Activated T-cell treated with anti-CD3 and anti-CD28 coated beads, Interleukin-2, amount 50 U/mL, for 24 hours (primary cell): ENCODE results near the gene SYK.

ENCODE experiments used
- DNase-seq: peaks from one replicate; pipeline ENCODE4 v3.0.0-alpha.2; 2020
- H3K27ac Mint-ChIP-seq: 2 replicates; pipeline ENCODE4 v1.8.0; 2020; ENCODE audit warnings: mild to moderate bottlenecking, mixed read lengths
- H3K27me3 Mint-ChIP-seq: 2 replicates; pipeline ENCODE4 v1.8.0; 2020; ENCODE audit warnings: mixed read lengths
- H3K36me3 Mint-ChIP-seq: 2 replicates; pipeline ENCODE4 v1.8.0; 2020; ENCODE audit warnings: low read depth, mixed read lengths
- H3K4me1 Mint-ChIP-seq: 2 replicates; pipeline ENCODE4 v1.8.0; 2020; ENCODE audit warnings: low read depth, mixed read lengths
- H3K4me3 Mint-ChIP-seq: 2 replicates; pipeline ENCODE4 v1.8.0; 2020; ENCODE audit warnings: mild to moderate bottlenecking, moderate library complexity, mixed read lengths
- H3K9me3 Mint-ChIP-seq: 2 replicates; pipeline ENCODE4 v1.8.0; 2020; ENCODE audit warnings: mixed read lengths

The SYK gene

GRCh38 chr9:90861380-90861779 is 59.8 kb downstream of the SYK start:
- Mint-ChIP-seq H3K27me3 (peaks cover 7% of the 10 kb centered on the region), H3K36me3 (no peaks in the 10 kb centered on the region), H3K4me1 (peaks cover 23% of the 10 kb centered on the region), H3K27ac (no peak overlapping the region), H3K4me3 (no peak overlapping the region), H3K9me3 (no peaks in the 10 kb centered on the region)
- DNase-seq = no peak

- no peaks in the 10 kb centered on the region for H3K9me3 Mint-ChIP-seq
- H3K4me3 Mint-ChIP-seq = no peak overlapping the region
- no peak overlapping the region for H3K27ac Mint-ChIP-seq
- H3K4me1 Mint-ChIP-seq = peaks cover 21% of the 10 kb centered on the region
- DNase-seq = no peak
- peaks cover 7% of the 10 kb centered on the region for H3K27me3 Mint-ChIP-seq
- no peaks in the 10 kb centered on the region for H3K36me3 Mint-ChIP-seq
Measured at GRCh38 chr9:90861826-90862740, 60.5 kb downstream of the SYK start.

GRCh38 chr9:90864779-90865178 is 63.2 kb downstream of the SYK start:
- no peaks in the 10 kb centered on the region for H3K36me3 Mint-ChIP-seq
- H3K4me1 Mint-ChIP-seq = peaks cover 12% of the 10 kb centered on the region
- H3K4me3 Mint-ChIP-seq = no peak overlapping the region
- no peaks in the 10 kb centered on the region for H3K9me3 Mint-ChIP-seq
- H3K27me3 Mint-ChIP-seq = no peaks in the 10 kb centered on the region
- H3K27ac Mint-ChIP-seq = no peak overlapping the region
- no peak for DNase-seq

GRCh38 chr9:90867101-90867500 is 65.5 kb downstream of the SYK start:
- Mint-ChIP-seq H3K27me3 (peaks cover 11% of the 10 kb centered on the region), H3K36me3 (no peaks in the 10 kb centered on the region), H3K27ac (no peak overlapping the region), H3K4me1 (peaks cover 12% of the 10 kb centered on the region), H3K4me3 (no peak overlapping the region), H3K9me3 (no peaks in the 10 kb centered on the region)
- no peak for DNase-seq

DNA sequence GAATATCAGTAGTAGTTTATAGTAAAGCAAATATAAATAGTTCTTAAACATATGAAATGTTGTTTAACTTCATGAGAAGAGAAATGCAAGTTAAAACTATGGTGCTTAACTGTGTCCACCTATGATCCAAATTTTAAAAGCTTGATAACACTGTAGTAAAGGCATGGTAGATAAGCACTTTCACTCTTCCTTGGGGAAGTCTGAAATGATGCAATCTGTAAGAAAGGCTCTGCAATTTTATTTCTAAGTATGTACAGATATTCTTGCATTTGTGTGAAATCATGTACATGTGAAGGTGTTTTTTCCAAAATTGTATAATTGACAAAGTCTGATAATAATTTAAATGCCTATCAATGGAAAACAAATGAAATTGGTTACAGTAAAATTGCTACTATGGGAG is 66.9 kb downstream of the SYK start:
- no peak overlapping the region for H3K4me3 Mint-ChIP-seq
- peaks cover 15% of the 10 kb centered on the region for H3K4me1 Mint-ChIP-seq
- H3K27me3 Mint-ChIP-seq = peaks cover 19% of the 10 kb centered on the region
- DNase-seq = no peak
- no peaks in the 10 kb centered on the region for H3K9me3 Mint-ChIP-seq
- no peaks in the 10 kb centered on the region for H3K36me3 Mint-ChIP-seq
- H3K27ac Mint-ChIP-seq = no peak overlapping the region

DNA sequence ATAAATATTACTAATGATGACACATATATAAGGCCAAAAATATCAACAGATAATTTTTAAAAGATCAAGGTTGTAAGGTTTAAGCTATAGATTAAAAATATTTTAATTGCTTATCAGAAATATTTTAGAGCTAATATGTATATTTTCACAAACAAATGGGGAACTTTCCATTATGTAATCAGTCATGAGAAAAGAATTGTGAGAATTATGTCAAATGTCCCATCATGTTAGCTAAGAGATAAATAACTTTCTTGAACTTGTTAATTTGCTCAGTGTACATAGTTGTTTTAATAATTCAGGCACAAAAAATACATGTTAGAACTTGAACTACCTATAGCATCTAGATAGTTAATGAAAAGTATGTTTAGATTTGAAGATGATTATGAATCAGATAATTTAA is 67.7 kb downstream of the SYK start:
- Mint-ChIP-seq H3K27me3 (peaks cover 19% of the 10 kb centered on the region), H3K36me3 (no peaks in the 10 kb centered on the region), H3K9me3 (no peaks in the 10 kb centered on the region), H3K4me1 (peaks cover 13% of the 10 kb centered on the region), H3K27ac (no peak overlapping the region), H3K4me3 (no peak overlapping the region)
- DNase-seq = no peak

- peaks cover 19% of the 10 kb centered on the region for H3K27me3 Mint-ChIP-seq
- no peaks in the 10 kb centered on the region for H3K36me3 Mint-ChIP-seq
- DNase-seq = no peak
- peaks cover 3% of the 10 kb centered on the region for H3K4me1 Mint-ChIP-seq
- no peaks in the 10 kb centered on the region for H3K9me3 Mint-ChIP-seq
- no peak overlapping the region for H3K4me3 Mint-ChIP-seq
- no peak overlapping the region for H3K27ac Mint-ChIP-seq
Measured at GRCh38 chr9:90870621-90871326, 69.2 kb downstream of the SYK start.

DNA sequence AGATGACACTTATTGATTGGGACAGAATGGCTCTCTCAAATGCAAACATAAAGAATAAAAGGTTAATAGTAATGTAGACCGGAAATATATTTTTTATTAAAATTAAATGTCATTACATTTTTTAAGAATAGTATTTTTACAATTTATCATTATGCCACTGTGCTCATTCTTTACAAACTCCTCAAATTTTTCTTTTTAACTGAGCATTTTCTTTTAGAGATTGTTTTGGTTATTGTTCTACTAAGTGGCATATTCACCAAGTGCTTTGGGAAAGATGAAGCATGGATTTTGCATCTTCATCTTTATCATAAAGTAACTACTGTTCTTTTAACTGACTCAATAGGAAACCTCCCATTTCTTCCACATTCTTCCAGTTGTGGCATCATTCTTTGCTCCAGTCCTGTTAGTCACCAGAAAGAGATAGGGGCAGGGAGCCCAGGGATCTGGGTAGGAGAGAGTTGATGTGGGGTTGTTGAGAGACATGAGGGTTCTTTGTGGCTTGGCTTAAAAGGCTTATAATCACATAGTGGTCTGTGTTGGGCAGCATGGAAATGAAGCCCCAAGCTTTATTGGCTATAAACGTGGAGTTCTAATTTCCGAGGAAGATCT is 69.8 kb downstream of the SYK start:
- Mint-ChIP-seq H3K9me3 (no peaks in the 10 kb centered on the region), H3K27ac (no peak overlapping the region), H3K4me1 (peaks cover 3% of the 10 kb centered on the region), H3K4me3 (no peak overlapping the region), H3K36me3 (no peaks in the 10 kb centered on the region), H3K27me3 (peaks cover 19% of the 10 kb centered on the region)
- no peak for DNase-seq

GRCh38 chr9:90872835-90873294 is 71.2 kb downstream of the SYK start:
- H3K27ac Mint-ChIP-seq = no peak overlapping the region

DNA sequence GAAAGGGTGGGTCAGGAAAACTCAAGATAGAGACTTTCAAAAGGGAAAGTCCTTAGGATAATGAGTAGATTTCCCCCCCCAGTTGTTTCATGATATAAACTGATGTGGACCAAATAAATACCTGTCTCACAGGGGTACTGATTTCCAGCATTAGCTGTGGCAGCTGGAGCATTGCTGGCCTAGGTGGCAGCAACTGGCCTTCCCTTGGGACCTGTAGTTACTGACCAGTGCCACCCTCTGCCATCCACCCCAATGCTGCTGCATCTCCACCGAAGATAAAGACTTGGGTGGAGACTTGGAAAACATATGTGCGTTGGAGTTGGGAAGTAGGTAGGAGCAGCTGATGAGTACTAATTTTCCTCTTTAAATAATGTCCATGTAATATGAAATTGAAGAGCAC is 71.8 kb downstream of the SYK start:
- Mint-ChIP-seq H3K4me3 (no peak overlapping the region), H3K27ac (no peak overlapping the region), H3K4me1 (peaks cover 3% of the 10 kb centered on the region), H3K9me3 (no peaks in the 10 kb centered on the region), H3K27me3 (peaks cover 19% of the 10 kb centered on the region), H3K36me3 (no peaks in the 10 kb centered on the region)
- no peak for DNase-seq

More at GRCh38 chr9:90872835-90873294, 71.2 kb downstream of the SYK start:
- peaks cover 3% of the 10 kb centered on the region for H3K4me1 Mint-ChIP-seq
- H3K27me3 Mint-ChIP-seq = peaks cover 19% of the 10 kb centered on the region
- no peak overlapping the region for H3K4me3 Mint-ChIP-seq
- no peaks in the 10 kb centered on the region for H3K9me3 Mint-ChIP-seq
- no peaks in the 10 kb centered on the region for H3K36me3 Mint-ChIP-seq
- no peak for DNase-seq

GRCh38 chr9:90874194-90874593 is 72.6 kb downstream of the SYK start:
- H3K36me3 Mint-ChIP-seq = no peaks in the 10 kb centered on the region
- no peaks in the 10 kb centered on the region for H3K9me3 Mint-ChIP-seq
- H3K27ac Mint-ChIP-seq = no peak overlapping the region
- H3K27me3 Mint-ChIP-seq = peaks cover 19% of the 10 kb centered on the region
- peaks cover 3% of the 10 kb centered on the region for H3K4me1 Mint-ChIP-seq
- no peak for DNase-seq
- no peak overlapping the region for H3K4me3 Mint-ChIP-seq

DNA sequence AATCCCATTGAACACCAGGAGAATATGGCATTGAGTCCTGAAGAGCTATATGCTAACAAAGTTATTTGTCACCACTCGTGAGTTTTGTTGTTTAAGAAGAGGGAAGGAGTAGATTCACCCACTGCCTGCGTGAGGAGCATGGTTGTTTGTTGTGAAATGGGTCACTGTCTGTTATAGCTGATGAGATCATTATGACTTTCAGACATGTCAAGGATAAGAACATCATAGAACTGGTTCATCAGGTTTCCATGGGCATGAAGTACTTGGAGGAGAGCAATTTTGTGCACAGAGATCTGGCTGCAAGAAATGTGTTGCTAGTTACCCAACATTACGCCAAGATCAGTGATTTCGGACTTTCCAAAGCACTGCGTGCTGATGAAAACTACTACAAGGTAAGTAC is 76.9 kb downstream of the SYK start:
- DNase-seq = no peak
- H3K4me3 Mint-ChIP-seq = no peak overlapping the region
- H3K27me3 Mint-ChIP-seq = no peaks in the 10 kb centered on the region

GRCh38 chr9:90880066-90880465 is 78.4 kb downstream of the SYK start:
- no peaks in the 10 kb centered on the region for H3K36me3 Mint-ChIP-seq
- H3K4me3 Mint-ChIP-seq = no peak overlapping the region
- H3K9me3 Mint-ChIP-seq = peaks cover 3% of the 10 kb centered on the region
- no peaks in the 10 kb centered on the region for H3K4me1 Mint-ChIP-seq
- no peak overlapping the region for H3K27ac Mint-ChIP-seq
- no peaks in the 10 kb centered on the region for H3K27me3 Mint-ChIP-seq
- no peak for DNase-seq

More for the DNA sequence above, 76.9 kb downstream of the SYK start:
- H3K9me3 Mint-ChIP-seq = no peaks in the 10 kb centered on the region
- H3K4me1 Mint-ChIP-seq = no peaks in the 10 kb centered on the region
- no peak overlapping the region for H3K27ac Mint-ChIP-seq
- no peaks in the 10 kb centered on the region for H3K36me3 Mint-ChIP-seq

DNA sequence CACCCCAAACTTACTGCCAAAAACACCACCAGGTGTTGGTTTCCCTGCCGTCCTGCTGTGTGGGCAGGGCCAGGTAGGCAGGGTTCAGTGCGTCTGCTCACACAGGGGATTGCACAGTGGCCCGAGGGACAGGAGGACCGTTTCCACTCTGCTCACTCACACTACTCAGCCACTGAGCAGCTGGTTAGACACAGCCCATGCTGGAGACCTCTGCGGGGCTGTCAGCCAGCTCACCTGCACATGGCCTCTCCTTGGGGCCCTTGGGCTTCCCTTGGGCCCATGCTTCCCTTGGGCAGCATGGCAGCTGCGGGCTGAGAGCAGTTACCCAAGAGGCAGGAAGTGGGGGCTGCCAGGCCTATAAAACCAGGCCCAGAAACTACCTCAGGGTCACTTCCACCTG is 79.0 kb downstream of the SYK start:
- H3K27me3 Mint-ChIP-seq = no peaks in the 10 kb centered on the region

GRCh38 chr9:90881648-90882047 is 80.0 kb downstream of the SYK start:
- H3K36me3 Mint-ChIP-seq = no peaks in the 10 kb centered on the region
- no peak overlapping the region for H3K4me3 Mint-ChIP-seq
- no peaks in the 10 kb centered on the region for H3K27me3 Mint-ChIP-seq

More for the DNA sequence above, 79.0 kb downstream of the SYK start:
- no peak for DNase-seq
- Mint-ChIP-seq H3K4me1 (no peaks in the 10 kb centered on the region), H3K9me3 (peaks cover 9% of the 10 kb centered on the region), H3K4me3 (no peak overlapping the region), H3K27ac (no peak overlapping the region), H3K36me3 (no peaks in the 10 kb centered on the region)

More at GRCh38 chr9:90881648-90882047, 80.0 kb downstream of the SYK start:
- DNase-seq = no peak
- Mint-ChIP-seq H3K27ac (no peak overlapping the region), H3K9me3 (peaks cover 9% of the 10 kb centered on the region), H3K4me1 (no peaks in the 10 kb centered on the region)
